Neural cell (in vitro differentiated cells): ENCODE measurements around the gene DENND1A. TPM values are rescaled to one million over a fixed set of nuclear protein-coding genes. Genes with fewer than 3 reads are reported as not detected.

Source experiments
- H2AFZ ChIP-seq: fragments of 200-600, 300-800 bp; sonication (generic), shearing (Covaris generic); 2 replicates; pipeline ENCODE4 v1.6.0; 2014; ENCODE audit warnings: low read depth, mild to moderate bottlenecking, antibody characterized with exemption, low read length, moderate library complexity
- H3F3A ChIP-seq: fragments of 200-600 bp; shearing (Covaris generic); 2 replicates; pipeline ENCODE4 v1.6.1; 2016; ENCODE audit warnings: mild to moderate bottlenecking, moderate library complexity, mixed read lengths, antibody characterized with exemption, low read length; ENCODE audit not compliant: insufficient read depth, poor library complexity, severe bottlenecking
- H3K27ac ChIP-seq: fragments of 200-600, 300-800 bp; sonication (generic), shearing (Covaris generic); 2 replicates; pipeline ENCODE4 v1.5.1; 2014; ENCODE audit warnings: mild to moderate bottlenecking, low read length, moderate library complexity
- H3K27me3 ChIP-seq: fragments of 300-800, 200-600 bp; sonication (generic), shearing (Covaris generic); 2 replicates; pipeline ENCODE4 v1.6.0; 2014; ENCODE audit warnings: mild to moderate bottlenecking, low read depth, low read length, moderate library complexity; ENCODE audit not compliant: insufficient read depth
- H3K36me3 ChIP-seq: fragments of 300-800, 200-600 bp; sonication (generic), shearing (Covaris generic); 2 replicates; pipeline ENCODE4 v1.5.1; 2014; ENCODE audit warnings: mild to moderate bottlenecking, antibody characterized with exemption, low read length, moderate library complexity; ENCODE audit not compliant: insufficient read depth
- H3K4me2 ChIP-seq: fragments of 300-800, 200-600 bp; sonication (generic), shearing (Covaris generic); 2 replicates; pipeline ENCODE4 v1.6.0; 2014; ENCODE audit warnings: mild to moderate bottlenecking, low read length
- H3K4me3 ChIP-seq: fragments of 300-800, 200-600 bp; sonication (generic), shearing (Covaris generic); 2 replicates; pipeline ENCODE4 v1.5.1; 2014; ENCODE audit warnings: mild to moderate bottlenecking, low read length, moderate library complexity
- H3K79me2 ChIP-seq: fragments of 200-600 bp; shearing (Covaris generic); replicated peaks from 2 replicates; pipeline ENCODE4 v1.6.0; 2014; ENCODE audit warnings: mild to moderate bottlenecking, low read length, moderate library complexity; ENCODE audit not compliant: insufficient read depth
- H3K9ac ChIP-seq: fragments of 300-800, 200-600 bp; sonication (generic), shearing (Covaris generic); 2 replicates; pipeline ENCODE4 v1.6.1; 2016; ENCODE audit warnings: mild to moderate bottlenecking, low read length, mixed read lengths
- H3K9me2 ChIP-seq: fragments of 200-600 bp; shearing (Covaris generic); 2 replicates; pipeline ENCODE4 v1.6.1; 2016; ENCODE audit warnings: mild to moderate bottlenecking, low read length, mixed read lengths; ENCODE audit not compliant: insufficient read depth
- H3K9me3 ChIP-seq: fragments of 200-600, 300-800 bp; sonication (generic), shearing (Covaris generic); 2 replicates; pipeline ENCODE4 v1.6.1; 2016; ENCODE audit warnings: mild to moderate bottlenecking, mixed run types, low read length, moderate library complexity, mixed read lengths
- H4K20me1 ChIP-seq: fragments of 200-600 bp; shearing (Covaris generic); 2 replicates; pipeline ENCODE4 v1.6.1; 2016; ENCODE audit warnings: mild to moderate bottlenecking, mixed run types; ENCODE audit not compliant: insufficient read depth
- EP300 ChIP-seq: fragments of 450-650 bp; conservative IDR thresholded peaks from 2 replicates; pipeline ENCODE4 v1.6.1; 2014; ENCODE audit warnings: antibody characterized with exemption, mild to moderate bottlenecking, moderate library complexity; ENCODE audit not compliant: poor library complexity, severe bottlenecking
- EZH2 ChIP-seq: fragments of 200-600, 300-800 bp; shearing (Covaris generic), sonication (generic); IDR thresholded peaks from 2 replicates; pipeline ENCODE4 v1.6.1; 2014; ENCODE audit warnings: antibody characterized with exemption, low read length, borderline replicate concordance, mild to moderate bottlenecking; ENCODE audit not compliant: insufficient read depth, poor library complexity, severe bottlenecking
- MXI1 ChIP-seq: fragments of 450-650 bp; conservative IDR thresholded peaks from 2 replicates; pipeline ENCODE4 v1.6.1; 2014; ENCODE audit warnings: antibody characterized with exemption, mild to moderate bottlenecking; ENCODE audit not compliant: poor library complexity, severe bottlenecking
- POLR2AphosphoS5 ChIP-seq: IDR thresholded peaks from 2 replicates; pipeline ENCODE4 v1.6.1; 2012
- RAD21 ChIP-seq: fragments of 450-650 bp; conservative IDR thresholded peaks from 2 replicates; pipeline ENCODE4 v1.6.1; 2014; ENCODE audit warnings: antibody characterized with exemption, mild to moderate bottlenecking, moderate library complexity
- REST ChIP-seq: IDR thresholded peaks from 2 replicates; pipeline ENCODE4 v1.6.1; 2012; ENCODE audit warnings: borderline replicate concordance
- SMC3 ChIP-seq: fragments of 450-650 bp; conservative IDR thresholded peaks from 2 replicates; pipeline ENCODE4 v1.6.1; 2014; ENCODE audit warnings: antibody characterized with exemption, mild to moderate bottlenecking, moderate library complexity; ENCODE audit not compliant: poor library complexity
- TAF1 ChIP-seq: IDR thresholded peaks from 2 replicates; pipeline ENCODE4 v1.6.1; 2012; ENCODE audit warnings: low read depth
- polyA plus RNA-seq: library from polyadenylated mRNA; depleted of rRNA; stranded (reverse); fragments of >200 nt; gene quantifications from 2 replicates; pipeline ENCODE4 v1.2.3, GENCODE V29; 2014
- TF ChIP-seq, protein P1 (sequence below): fragments of 450-650 bp; IDR thresholded peaks from 2 replicates; pipeline ENCODE4 v1.5.1; 2014; ENCODE audit warnings: antibody characterized with exemption, mild to moderate bottlenecking, moderate library complexity; ENCODE audit not compliant: poor library complexity, severe bottlenecking

DENND1A gene
- polyA plus RNA-seq, 1 donor from 2014 or later: 2.3 TPM

DNA sequence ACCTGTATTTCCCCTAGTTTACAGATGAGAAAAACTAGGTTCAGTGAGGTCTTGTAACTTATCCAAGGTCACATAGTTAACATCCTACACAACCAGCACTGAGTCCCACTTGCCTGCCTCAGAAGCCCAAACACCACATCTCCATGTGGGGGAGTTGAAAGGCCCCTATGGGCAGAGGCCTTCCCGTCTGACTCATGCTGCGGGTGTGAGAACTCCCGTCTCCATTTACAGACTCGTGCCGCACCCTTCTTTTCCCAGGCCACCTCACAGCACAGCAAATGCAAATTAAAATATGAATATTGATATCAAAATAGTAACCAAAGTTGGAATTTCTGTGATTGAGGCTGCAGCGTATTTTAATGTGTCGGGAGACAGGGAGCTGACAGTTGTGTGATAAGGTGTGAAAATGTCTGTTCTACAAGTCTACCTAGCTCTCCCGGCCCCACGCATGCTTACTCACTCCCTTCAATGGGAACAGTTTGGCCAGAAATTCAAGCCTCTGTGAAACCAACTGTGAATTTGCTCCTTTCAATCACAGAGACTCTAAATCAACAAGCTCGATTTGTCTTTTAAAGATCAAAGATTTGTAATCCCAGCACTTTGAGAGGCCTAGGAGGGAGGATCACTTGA is 483.8 kb downstream of the DENND1A start:
- TF ChIP-seq REST (no peak), TAF1 (no peak), MXI1 (no peak), RAD21 (no peak), SMC3 (no peak), EP300 (no peak), POLR2AphosphoS5 (no peak), EZH2 (no peak)
- TF ChIP-seq, protein P1, sequence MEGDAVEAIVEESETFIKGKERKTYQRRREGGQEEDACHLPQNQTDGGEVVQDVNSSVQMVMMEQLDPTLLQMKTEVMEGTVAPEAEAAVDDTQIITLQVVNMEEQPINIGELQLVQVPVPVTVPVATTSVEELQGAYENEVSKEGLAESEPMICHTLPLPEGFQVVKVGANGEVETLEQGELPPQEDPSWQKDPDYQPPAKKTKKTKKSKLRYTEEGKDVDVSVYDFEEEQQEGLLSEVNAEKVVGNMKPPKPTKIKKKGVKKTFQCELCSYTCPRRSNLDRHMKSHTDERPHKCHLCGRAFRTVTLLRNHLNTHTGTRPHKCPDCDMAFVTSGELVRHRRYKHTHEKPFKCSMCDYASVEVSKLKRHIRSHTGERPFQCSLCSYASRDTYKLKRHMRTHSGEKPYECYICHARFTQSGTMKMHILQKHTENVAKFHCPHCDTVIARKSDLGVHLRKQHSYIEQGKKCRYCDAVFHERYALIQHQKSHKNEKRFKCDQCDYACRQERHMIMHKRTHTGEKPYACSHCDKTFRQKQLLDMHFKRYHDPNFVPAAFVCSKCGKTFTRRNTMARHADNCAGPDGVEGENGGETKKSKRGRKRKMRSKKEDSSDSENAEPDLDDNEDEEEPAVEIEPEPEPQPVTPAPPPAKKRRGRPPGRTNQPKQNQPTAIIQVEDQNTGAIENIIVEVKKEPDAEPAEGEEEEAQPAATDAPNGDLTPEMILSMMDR: no peak
- Histone ChIP-seq H3K27ac (no peak overlapping the region), H3K4me3 (no peak overlapping the region), H3K27me3 (no peaks in the 10 kb centered on the region), H3F3A (peaks cover 1% of the 10 kb centered on the region), H3K4me2 (no peak overlapping the region), H3K9me3 (no peaks in the 10 kb centered on the region), H3K36me3 (no peaks in the 10 kb centered on the region), H3K9ac (no peak overlapping the region), H3K9me2 (no peaks in the 10 kb centered on the region), H2AFZ (no peak overlapping the region), H3K79me2 (no peaks in the 10 kb centered on the region), H4K20me1 (no peaks in the 10 kb centered on the region)

DNA sequence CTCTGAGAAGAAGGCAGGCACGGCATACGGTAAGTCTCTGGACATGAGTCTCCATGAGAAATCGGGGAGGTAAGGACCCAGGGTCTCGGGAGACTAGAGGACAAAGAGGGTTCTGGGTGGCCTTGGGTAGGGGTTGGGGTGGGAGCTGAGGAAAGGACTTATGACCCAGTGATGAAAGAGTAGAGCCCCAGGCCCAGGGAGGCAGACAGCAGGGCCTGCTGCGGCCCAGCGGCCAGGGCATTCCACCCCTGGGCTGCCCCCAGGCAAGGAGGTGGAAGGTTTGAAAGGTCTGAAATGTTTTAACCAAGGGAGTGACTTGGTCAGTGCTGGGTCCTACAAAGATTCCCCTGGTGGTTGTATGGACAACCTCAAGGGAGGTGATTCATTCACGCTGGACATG is 484.8 kb downstream of the DENND1A start:
- H2AFZ ChIP-seq: no peak overlapping the region
- H3K4me2 ChIP-seq: no peak overlapping the region
- no peaks in the 10 kb centered on the region for H3K36me3 ChIP-seq
- no peak overlapping the region for H3K27ac ChIP-seq
- H3K9me2 ChIP-seq: no peaks in the 10 kb centered on the region
- no peaks in the 10 kb centered on the region for H4K20me1 ChIP-seq
- no peaks in the 10 kb centered on the region for H3K9me3 ChIP-seq
- H3F3A ChIP-seq: peaks cover 5% of the 10 kb centered on the region
- H3K4me3 ChIP-seq: no peak overlapping the region
- TF ChIP-seq POLR2AphosphoS5 (no peak), REST (no peak), MXI1 (no peak), SMC3 (no peak), EZH2 (no peak), RAD21 (no peak), TAF1 (no peak), EP300 (no peak)
- TF ChIP-seq, protein P1: no peak
- H3K9ac ChIP-seq: no peak overlapping the region
- H3K79me2 ChIP-seq: no peaks in the 10 kb centered on the region
- H3K27me3 ChIP-seq: no peaks in the 10 kb centered on the region
